Thyroid gland (tissue), 4 donors: ENCODE measurements around the gene EFCAB8. TPM values are rescaled to one million over a fixed set of nuclear protein-coding genes. Genes with fewer than 3 reads are reported as not detected.
A peak's percentile ranks its signal among the peaks of the same experiment; 100 is the strongest.

Source experiments
- DNase-seq, 2 donors: peaks; one replicate each; pipeline ENCODE4 v3.0.0-alpha.2; 2019
- H3K27ac ChIP-seq, 3 donors: fragments of 200-600 bp; sonication (generic); 1 replicate in 2 of 3; 2 replicates in 1 of 3; pipeline ENCODE4 v1.5.1; 2016 to 2019; ENCODE audit warnings: mild to moderate bottlenecking in 1 of 3, moderate library complexity in 1 of 3
- H3K27me3 ChIP-seq: fragments of 200-600 bp; sonication (generic); one replicate; pipeline ENCODE4 v1.5.1; 2019
- H3K36me3 ChIP-seq, 2 donors: fragments of 200-600 bp; sonication (generic); one replicate each; pipeline ENCODE4 v1.5.1; 2016 to 2019
- H3K4me1 ChIP-seq, 2 donors: fragments of 200-600 bp; sonication (generic); one replicate each; pipeline ENCODE4 v1.5.1; 2017 to 2019
- H3K4me3 ChIP-seq, 3 donors: fragments of 200-600 bp; sonication (generic); replicated peaks in 1 of 3; 1 replicate in 2 of 3; 2 replicates in 1 of 3; pipeline ENCODE4 v1.5.1; 2016; ENCODE audit warnings: mild to moderate bottlenecking in 1 of 3
- H3K9me3 ChIP-seq: fragments of 200-600 bp; sonication (generic); one replicate; pipeline ENCODE4 v1.5.1; 2017
- CTCF ChIP-seq, 6 experiments: fragments of 200-600 bp in 3 of 6; fragments of 450-650 bp in 3 of 6; sonication (generic) in 3 of 6; IDR thresholded peaks; one replicate each; pipeline ENCODE4 v1.5.1; 2016 to 2019; ENCODE audit warnings: antibody characterized with exemption in 6 of 6, mild to moderate bottlenecking in 2 of 6, inconsistent platforms in 1 of 6, moderate library complexity in 1 of 6
- POLR2A ChIP-seq, 2 donors: fragments of 450-650 bp; IDR thresholded peaks; one replicate each; pipeline ENCODE4 v1.6.1; 2017; ENCODE audit warnings: antibody characterized with exemption in 2 of 2, mild to moderate bottlenecking in 2 of 2, moderate library complexity in 1 of 2
- WGBS, 2 donors: methylation state at CpG; one replicate each; pipeline ENCODE4 v1.1.5; 2017; 5-methylcytosine and 5-hydroxymethylcytosine counted together
- intact Hi-C: fragments of 100-400 bp; cut with DNase I; formaldehyde crosslinking; loops from one replicate; pipeline ENCODE4 v1.15.1; 2023
- total RNA-seq, 4 donors: library from RNA; depleted of rRNA; stranded (reverse); fragments of >200 nt; gene quantifications; one replicate each; pipeline ENCODE4 v1.2.3, GENCODE V29; 2016

The EFCAB8 gene
- 1 to 10 TPM in 1 of 4 donors, under 1 TPM in 1, not detected in 2; 0.27 to 2.3 TPM for total RNA-seq

DNA sequence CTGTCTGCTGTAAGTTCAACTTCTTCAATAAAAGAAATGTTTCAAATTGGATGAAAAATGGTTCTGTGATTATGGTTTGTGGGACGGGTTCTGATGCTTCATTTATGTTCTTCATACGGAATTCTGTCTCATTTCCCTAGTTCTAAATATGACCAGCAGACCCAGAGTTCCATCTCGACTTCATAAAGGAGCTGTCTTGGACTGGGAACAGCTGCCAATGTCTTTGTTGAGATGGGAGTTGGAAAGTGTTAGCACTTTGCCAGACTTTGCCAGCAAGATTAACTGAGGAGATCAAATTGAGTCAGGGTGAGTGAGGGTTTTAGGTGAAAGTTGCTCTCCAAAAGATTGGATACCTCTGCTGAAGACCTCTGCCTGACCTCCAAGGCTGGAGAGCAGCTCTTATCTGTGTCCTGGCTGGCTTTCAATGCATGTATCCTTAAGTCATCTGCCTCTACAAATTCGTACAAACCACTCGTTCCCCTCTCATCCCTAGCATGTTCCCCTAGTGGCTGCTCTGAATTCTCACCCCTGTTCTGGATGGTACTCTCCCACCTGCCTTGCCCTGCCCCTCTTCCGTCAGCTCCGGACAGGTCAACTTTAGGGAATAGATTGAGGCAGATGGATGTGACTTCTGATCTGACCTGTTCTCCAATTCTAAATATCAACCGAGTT, at the start of gene EFCAB8:
Gene EFCAB8 (plus strand): TSS at position 223 of the 672 bp plus-strand sequence. CDS start 4,870 bp downstream, outside the sequence.
- peaks cover 9 to 30% of the 10 kb centered on the region in 2 donors for H3K4me1 ChIP-seq
- intact Hi-C loops, result no loop called here
- no peaks in the 10 kb centered on the region for H3K36me3 ChIP-seq
- DNase-seq, result no peak
- no peak within 1 kb of the TSS for H3K27ac ChIP-seq
- H3K9me3 ChIP-seq, result no peaks in the 10 kb centered on the region
- no peak within 1 kb of the TSS for H3K4me3 ChIP-seq
- WGBS, 2 donors, result 73 to 76% methylated on average over 8 of the region's 8 CpGs
- H3K27me3 ChIP-seq, result no peaks in the 10 kb centered on the region
- TF ChIP-seq CTCF (IDR thresholded peaks at IDR 0.05) (no peak), POLR2A (IDR thresholded peaks at IDR 0.05) (no peak)

- H3K4me3 ChIP-seq, result no peak overlapping the region
- no peaks in the 10 kb centered on the region for H3K36me3 ChIP-seq
- DNase-seq, result no peak
- intact Hi-C loops, result no loop called here
- no peaks in the 10 kb centered on the region for H3K27me3 ChIP-seq
- WGBS, 2 donors, result 93 to 95% methylated on average over 4 of the region's 4 CpGs
- TF ChIP-seq CTCF (IDR thresholded peaks at IDR 0.05) (no peak), POLR2A (IDR thresholded peaks at IDR 0.05) (no peak)
- no peaks in the 10 kb centered on the region for H3K9me3 ChIP-seq
- H3K4me1 ChIP-seq, result no peaks in the 10 kb centered on the region
- H3K27ac ChIP-seq, result no peak overlapping the region
Observed at GRCh38 chr20:32809907-32810306, 48.8 kb upstream of the EFCAB8 start.

DNA sequence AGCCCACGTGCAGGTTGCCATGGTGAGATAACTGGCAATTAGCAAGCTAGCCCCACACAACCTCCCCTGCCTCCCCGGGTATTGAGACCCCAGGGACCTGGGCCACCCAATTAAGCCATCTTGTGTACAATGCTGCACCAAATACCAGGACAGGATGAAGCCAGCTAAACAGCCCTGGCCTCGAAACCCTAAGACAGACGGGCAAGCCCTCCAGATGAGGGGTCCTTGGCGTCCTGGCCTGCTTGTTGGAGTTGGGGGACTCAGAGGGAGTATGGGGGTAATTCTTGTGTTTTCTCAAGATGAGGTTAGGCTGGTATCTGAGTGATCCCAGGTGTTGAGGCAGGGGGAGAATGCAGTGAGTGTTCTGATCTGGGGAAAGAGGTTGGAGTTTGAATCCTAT, 47.8 kb upstream of the EFCAB8 start:
- intact Hi-C loops, result no loop called here
- H3K27ac ChIP-seq, result no peak overlapping the region
- no peak for DNase-seq
- no peaks in the 10 kb centered on the region for H3K4me1 ChIP-seq
- no peak overlapping the region for H3K4me3 ChIP-seq
- H3K9me3 ChIP-seq, result no peaks in the 10 kb centered on the region
- WGBS, 2 donors, result 87 to 93% methylated on average over 5 of the region's 5 CpGs
- no peaks in the 10 kb centered on the region for H3K36me3 ChIP-seq
- H3K27me3 ChIP-seq, result no peaks in the 10 kb centered on the region
- TF ChIP-seq POLR2A (IDR thresholded peaks at IDR 0.05) (no peak), CTCF (IDR thresholded peaks at IDR 0.05) (no peak)

DNA sequence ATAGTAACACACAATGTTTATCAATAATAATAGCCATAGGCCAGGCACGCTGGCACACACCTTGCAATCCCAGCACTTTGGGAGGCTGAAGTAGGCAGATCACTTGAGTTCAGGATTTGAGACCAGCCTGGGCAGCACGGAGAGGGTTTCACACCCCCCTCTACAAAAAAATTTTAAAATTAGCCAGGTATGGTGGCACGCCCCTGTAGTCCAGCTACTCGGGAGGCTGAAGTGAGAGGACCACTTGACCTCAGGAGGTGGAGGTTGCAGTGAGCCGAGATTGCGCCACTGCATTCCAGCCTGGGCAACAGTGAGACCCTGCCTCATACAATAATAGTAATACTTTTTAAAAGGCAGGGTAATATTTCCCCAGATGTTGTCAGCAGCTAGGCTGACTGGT, 46.8 kb upstream of the EFCAB8 start:
- Histone ChIP-seq H3K9me3 (no peaks in the 10 kb centered on the region), H3K4me1 (no peaks in the 10 kb centered on the region), H3K27me3 (no peaks in the 10 kb centered on the region), H3K36me3 (no peaks in the 10 kb centered on the region), H3K4me3 (no peak overlapping the region), H3K27ac (no peak overlapping the region)
- no peak for DNase-seq
- WGBS, 2 donors, result 84 to 86% methylated on average over 6 of the region's 6 CpGs
- TF ChIP-seq CTCF (IDR thresholded peaks at IDR 0.05), result no peak
- TF ChIP-seq POLR2A (IDR thresholded peaks at IDR 0.05), result no peak
- intact Hi-C loops, result no loop called here

DNA sequence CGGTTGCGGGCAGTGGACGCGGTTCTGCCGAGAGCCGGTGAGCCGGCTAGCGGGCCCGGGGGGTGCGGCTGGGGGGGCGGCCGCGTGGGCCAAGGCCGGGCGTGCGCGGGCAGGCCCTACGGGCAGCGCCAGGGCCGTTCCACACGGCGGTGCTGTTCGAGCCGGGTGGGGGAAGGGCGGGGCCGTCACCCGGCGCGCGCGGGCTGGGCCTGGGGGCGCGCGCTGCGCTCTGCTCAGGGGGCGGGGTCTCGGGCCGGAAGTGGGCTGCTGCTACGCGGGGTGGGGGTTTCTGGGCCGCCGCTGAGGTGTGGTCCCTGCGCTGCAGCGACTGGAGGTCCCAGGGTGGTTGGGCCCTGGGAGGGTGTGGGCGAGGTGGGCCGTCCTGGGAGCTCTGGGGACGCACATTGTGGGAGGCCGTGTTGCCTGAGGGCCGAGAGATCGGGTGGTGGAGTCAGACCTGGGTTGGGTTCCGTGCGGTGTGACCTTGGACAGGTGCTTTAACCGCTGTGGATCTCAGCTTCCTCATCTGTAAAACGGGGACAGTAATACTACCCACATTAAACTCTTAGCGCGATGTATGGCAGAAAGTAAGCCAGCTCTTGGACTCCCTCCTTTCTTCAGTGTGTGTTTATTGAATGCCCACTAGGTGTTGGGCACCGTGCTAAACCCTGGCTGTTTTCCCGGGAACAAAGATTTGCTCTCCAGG, 38.6 kb upstream of the EFCAB8 start:
- Histone ChIP-seq H3K9me3 (no peaks in the 10 kb centered on the region), H3K4me1 (peaks cover 44 to 47% of the 10 kb centered on the region in 2 donors), H3K36me3 (no peaks in the 10 kb centered on the region), H3K4me3 (peak overlapping the region in 2 of 3 donors; percentile 68), H3K27ac (peak overlapping the region; percentile 78 to 93 (median 90)), H3K27me3 (no peaks in the 10 kb centered on the region)
- peak in 1 of 6 experiments; percentile 9 for TF ChIP-seq CTCF (IDR thresholded peaks at IDR 0.05)
- TF ChIP-seq POLR2A (IDR thresholded peaks at IDR 0.05), result peak in 1 of 2 donors; percentile 69
- DNase-seq, result peak; percentile 75 to 76
- WGBS, 2 donors, result 0 to 3% methylated on average over 5 to 6 of the region's 58 CpGs
- intact Hi-C loops, result no loop called here
